ENCODE results near the gene SCLT1.

SCLT1 gene

GRCh38 chr4:128868758-128869157 is 224.6 kb downstream of the SCLT1 start:
- DNase-seq, result no peak

- DNase-seq, result no peak
Measured at GRCh38 chr4:128866691-128867090, 226.6 kb downstream of the SCLT1 start.

- no peak for DNase-seq
Measured at GRCh38 chr4:128866269-128866668, 227.1 kb downstream of the SCLT1 start.

GRCh38 chr4:128865132-128865531 is 228.2 kb downstream of the SCLT1 start:
- no peak for DNase-seq

- DNase-seq, result peak; percentile 81
Measured at GRCh38 chr4:128863312-128864075, 229.8 kb downstream of the SCLT1 start.

- DNase-seq, result no peak
Measured at GRCh38 chr4:128862608-128863311, 230.6 kb downstream of the SCLT1 start.

- no peak for DNase-seq
Measured at GRCh38 chr4:128861856-128862518, 231.4 kb downstream of the SCLT1 start.

- peak; percentile 72 for DNase-seq
Measured at GRCh38 chr4:128859887-128860677, 233.3 kb downstream of the SCLT1 start.

GRCh38 chr4:128858879-128859671 is 234.3 kb downstream of the SCLT1 start:
- peak; percentile 92 for DNase-seq

GRCh38 chr4:128856246-128856645 is 237.1 kb downstream of the SCLT1 start:
- no peak for DNase-seq

GRCh38 chr4:128855621-128856020 is 237.7 kb downstream of the SCLT1 start:
- DNase-seq, result no peak

- peak; percentile 83 for DNase-seq
Measured at GRCh38 chr4:128854433-128854832, 238.9 kb downstream of the SCLT1 start.

GRCh38 chr4:128853741-128854140 is 239.6 kb downstream of the SCLT1 start:
- DNase-seq, result peak; percentile 76

GRCh38 chr4:128850252-128850651 is 243.1 kb downstream of the SCLT1 start:
- DNase-seq, result no peak

- DNase-seq, result no peak
Measured at GRCh38 chr4:128848461-128848860, 244.9 kb downstream of the SCLT1 start.

GRCh38 chr4:128847082-128847724 is 246.1 kb downstream of the SCLT1 start:
- DNase-seq, result no peak

GRCh38 chr4:128846063-128846462 is 247.3 kb downstream of the SCLT1 start:
- no peak for DNase-seq

- DNase-seq, result no peak
Measured at GRCh38 chr4:128844931-128845330, 248.4 kb downstream of the SCLT1 start.

GRCh38 chr4:128841402-128841801 is 251.9 kb downstream of the SCLT1 start:
- no peak for DNase-seq

GRCh38 chr4:128840711-128841318 is 252.5 kb downstream of the SCLT1 start:
- DNase-seq, result no peak

- no peak for DNase-seq
Measured at GRCh38 chr4:128837679-128838078, 255.7 kb downstream of the SCLT1 start.
